H9 (cell line): ENCODE measurements around the gene RBFOX2. TPM values are rescaled to one million over a fixed set of nuclear protein-coding genes. Genes with fewer than 3 reads are reported as not detected.

Experiments
- DNase-seq: peaks from one replicate; pipeline ENCODE4 v3.0.0-alpha.2; 2017
- H2AFZ ChIP-seq: one replicate; pipeline ENCODE4 v1.6.1; 2013; ENCODE audit warnings: mild to moderate bottlenecking, low read length, control low read depth, moderate library complexity
- H2AK5ac ChIP-seq: 2 replicates; pipeline ENCODE4 v1.6.1; 2013; ENCODE audit warnings: low read length, control low read depth, mixed read lengths; ENCODE audit not compliant: insufficient read length
- H2BK120ac ChIP-seq: one replicate; pipeline ENCODE4 v1.6.1; 2013; ENCODE audit warnings: low read depth, mild to moderate bottlenecking, low read length, control low read depth, inconsistent platforms; ENCODE audit not compliant: poor library complexity, severe bottlenecking
- H2BK12ac ChIP-seq: 2 replicates; pipeline ENCODE4 v1.6.1; 2013; ENCODE audit warnings: low read length, control low read depth, mixed read lengths, low read depth; ENCODE audit not compliant: insufficient read length
- H2BK15ac ChIP-seq: 2 replicates; pipeline ENCODE4 v1.6.1; 2013; ENCODE audit warnings: low read depth, low read length, control low read depth
- H2BK20ac ChIP-seq: one replicate; pipeline ENCODE4 v1.6.1; 2013; ENCODE audit warnings: low read depth, mild to moderate bottlenecking, low read length, control low read depth, inconsistent platforms; ENCODE audit not compliant: poor library complexity, severe bottlenecking
- H2BK5ac ChIP-seq: 2 replicates; pipeline ENCODE4 v1.6.1; 2013; ENCODE audit warnings: low read length, control low read depth, mixed read lengths; ENCODE audit not compliant: insufficient read length
- H3K14ac ChIP-seq: 2 replicates; pipeline ENCODE4 v1.6.1; 2013; ENCODE audit warnings: low read length, control low read depth; ENCODE audit not compliant: insufficient read depth
- H3K18ac ChIP-seq: 2 replicates; pipeline ENCODE4 v1.6.1; 2013; ENCODE audit warnings: low read depth, mild to moderate bottlenecking, mixed read lengths, low read length, control low read depth; ENCODE audit not compliant: insufficient read length
- H3K23ac ChIP-seq: 2 replicates; pipeline ENCODE4 v1.6.1; 2013; ENCODE audit warnings: low read length, control low read depth, mixed read lengths, low read depth; ENCODE audit not compliant: insufficient read length
- H3K23me2 ChIP-seq: 2 replicates; pipeline ENCODE4 v1.6.1; 2013; ENCODE audit warnings: low read depth, mild to moderate bottlenecking, mixed read lengths, low read length, control low read depth; ENCODE audit not compliant: insufficient read length, poor library complexity, severe bottlenecking
- H3K27ac ChIP-seq: 2 replicates; pipeline ENCODE4 v1.5.1; 2013; ENCODE audit warnings: low read length, control low read depth, mixed read lengths, low read depth; ENCODE audit not compliant: insufficient read length
- H3K27me3 ChIP-seq: 2 replicates; pipeline ENCODE4 v1.6.1; 2013; ENCODE audit warnings: low read length, control low read depth, inconsistent platforms; ENCODE audit not compliant: insufficient read depth
- H3K4ac ChIP-seq: 2 replicates; pipeline ENCODE4 v1.6.1; 2013; ENCODE audit warnings: low read depth, mild to moderate bottlenecking, control low read depth, inconsistent platforms, low read length, moderate library complexity
- H3K4me1 ChIP-seq: 2 replicates; pipeline ENCODE4 v1.6.1; 2013; ENCODE audit warnings: low read length, control low read depth, inconsistent platforms; ENCODE audit not compliant: insufficient read depth
- H3K4me2 ChIP-seq: 2 replicates; pipeline ENCODE4 v1.6.1; 2013; ENCODE audit warnings: low read length, control low read depth, mixed read lengths; ENCODE audit not compliant: insufficient read length, insufficient read depth
- H3K56ac ChIP-seq: 2 replicates; pipeline ENCODE4 v1.6.1; 2013; ENCODE audit warnings: low read depth, mild to moderate bottlenecking, mixed read lengths, low read length, control low read depth; ENCODE audit not compliant: insufficient read length
- H3K79me1 ChIP-seq: 2 replicates; pipeline ENCODE4 v1.6.1; 2013; ENCODE audit warnings: low read depth, mild to moderate bottlenecking, moderate library complexity, low read length, control low read depth, inconsistent platforms; ENCODE audit not compliant: insufficient read depth, poor library complexity, severe bottlenecking
- H3K79me2 ChIP-seq: 2 replicates; pipeline ENCODE4 v1.6.1; 2013; ENCODE audit warnings: low read length, control low read depth, inconsistent platforms; ENCODE audit not compliant: insufficient read depth
- H3K9ac ChIP-seq: 2 replicates; pipeline ENCODE4 v1.6.1; 2013; ENCODE audit warnings: low read length, control low read depth, mixed read lengths; ENCODE audit not compliant: insufficient read length; ENCODE audit errors: extremely low read depth
- H3K9me3 ChIP-seq: one replicate; pipeline ENCODE4 v1.6.1; 2013; ENCODE audit warnings: low read depth, low read length, inconsistent platforms; ENCODE audit not compliant: control insufficient read depth
- H3T11ph ChIP-seq: one replicate; pipeline ENCODE4 v1.6.1; 2013; ENCODE audit warnings: mild to moderate bottlenecking, low read length, control low read depth, inconsistent platforms
- H4K20me1 ChIP-seq: one replicate; pipeline ENCODE4 v1.6.1; 2013; ENCODE audit not compliant: control insufficient read depth, insufficient read length, insufficient read depth
- H4K5ac ChIP-seq: 2 replicates; pipeline ENCODE4 v1.6.1; 2013; ENCODE audit warnings: low read depth, mild to moderate bottlenecking, mixed read lengths, low read length, control low read depth; ENCODE audit not compliant: insufficient read length
- H4K8ac ChIP-seq: replicated peaks from 2 replicates; pipeline ENCODE4 v1.6.1; 2013; ENCODE audit warnings: low read length, control low read depth, mixed read lengths, low read depth; ENCODE audit not compliant: insufficient read length
- H4K91ac ChIP-seq: 2 replicates; pipeline ENCODE4 v1.6.1; 2013; ENCODE audit warnings: low read depth, mild to moderate bottlenecking, moderate library complexity, mixed read lengths, low read length, control low read depth; ENCODE audit not compliant: insufficient read length
- H3K27ac Mint-ChIP-seq, 3 experiments: 2 replicates in 2 of 3; 3 replicates in 1 of 3; pipeline ENCODE4 v1.8.0; 2020 to 2021; ENCODE audit warnings: mixed read lengths in 3 of 3, mild to moderate bottlenecking in 1 of 3, moderate library complexity in 1 of 3
- H3K27me3 Mint-ChIP-seq: 2 replicates; pipeline ENCODE4 v1.8.0; 2021; ENCODE audit warnings: low read depth, mild to moderate bottlenecking, moderate library complexity, mixed read lengths
- H3K36me3 Mint-ChIP-seq, 3 experiments: 2 replicates in 2 of 3; 3 replicates in 1 of 3; pipeline ENCODE4 v1.8.0; 2020 to 2021; ENCODE audit warnings: low read depth in 3 of 3, mixed read lengths in 3 of 3; ENCODE audit not compliant: insufficient read depth in 1 of 3
- H3K4me1 Mint-ChIP-seq, 2 experiments: 2 replicates each; pipeline ENCODE4 v1.8.0; 2020; ENCODE audit warnings: mixed read lengths in 2 of 2
- H3K4me3 Mint-ChIP-seq, 2 experiments: 2 replicates in 1 of 2; 3 replicates in 1 of 2; pipeline ENCODE4 v1.8.0; 2020 to 2021; ENCODE audit warnings: mild to moderate bottlenecking in 2 of 2, mixed read lengths in 2 of 2, moderate library complexity in 1 of 2
- H3K9me3 Mint-ChIP-seq, 2 experiments: 2 replicates in 1 of 2; 3 replicates in 1 of 2; pipeline ENCODE4 v1.8.0; 2020; ENCODE audit warnings: mild to moderate bottlenecking in 2 of 2, mixed read lengths in 2 of 2, moderate library complexity in 1 of 2
- WGBS: extraction: QIAGEN DNeasy Blood & Tissue Kit; methylation state at CpG from one replicate; pipeline ENCODE4 v1.1.7; 2013; ENCODE audit warnings: missing lambda C conversion rate, low lambda C conversion rate, mixed read lengths; ENCODE audit not compliant: insufficient read length; ENCODE audit errors: extremely low coverage; 5-methylcytosine and 5-hydroxymethylcytosine counted together
- total RNA-seq: library from RNA; stranded (reverse); gene quantifications from 2 replicates; pipeline ENCODE4 v1.2.1, GENCODE V29; 2021
- TF ChIP-seq, protein P1 (sequence below): fragments of 200-600 bp; sonication (generic); conservative IDR thresholded peaks from 3 replicates; pipeline ENCODE4 v1.8.0; 2021; ENCODE audit warnings: antibody characterized with exemption, mild to moderate bottlenecking

RBFOX2 gene
- total RNA-seq, 1 experiment from 2014 or later, result 84.7 TPM

DNA sequence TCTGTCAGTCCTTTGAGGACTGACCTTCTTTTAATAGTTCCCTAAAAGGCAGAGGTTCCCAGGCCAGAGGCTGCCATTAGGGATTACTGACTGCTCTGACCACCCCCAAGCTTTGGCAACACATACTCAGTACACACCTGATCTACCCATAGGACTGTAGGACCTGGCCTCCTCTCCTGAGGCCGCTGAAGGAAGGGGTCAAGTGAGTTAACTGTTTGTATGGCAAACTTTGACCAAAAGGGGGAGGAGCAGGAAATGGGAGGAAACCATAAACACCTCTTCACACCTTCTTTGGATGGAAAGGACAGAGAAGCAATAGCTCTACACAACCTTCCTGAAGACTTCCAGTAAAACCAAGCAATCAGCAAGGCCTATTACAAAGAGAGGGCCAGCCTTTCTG is 207.0 kb downstream of the RBFOX2 start:
- TF ChIP-seq, protein P1, sequence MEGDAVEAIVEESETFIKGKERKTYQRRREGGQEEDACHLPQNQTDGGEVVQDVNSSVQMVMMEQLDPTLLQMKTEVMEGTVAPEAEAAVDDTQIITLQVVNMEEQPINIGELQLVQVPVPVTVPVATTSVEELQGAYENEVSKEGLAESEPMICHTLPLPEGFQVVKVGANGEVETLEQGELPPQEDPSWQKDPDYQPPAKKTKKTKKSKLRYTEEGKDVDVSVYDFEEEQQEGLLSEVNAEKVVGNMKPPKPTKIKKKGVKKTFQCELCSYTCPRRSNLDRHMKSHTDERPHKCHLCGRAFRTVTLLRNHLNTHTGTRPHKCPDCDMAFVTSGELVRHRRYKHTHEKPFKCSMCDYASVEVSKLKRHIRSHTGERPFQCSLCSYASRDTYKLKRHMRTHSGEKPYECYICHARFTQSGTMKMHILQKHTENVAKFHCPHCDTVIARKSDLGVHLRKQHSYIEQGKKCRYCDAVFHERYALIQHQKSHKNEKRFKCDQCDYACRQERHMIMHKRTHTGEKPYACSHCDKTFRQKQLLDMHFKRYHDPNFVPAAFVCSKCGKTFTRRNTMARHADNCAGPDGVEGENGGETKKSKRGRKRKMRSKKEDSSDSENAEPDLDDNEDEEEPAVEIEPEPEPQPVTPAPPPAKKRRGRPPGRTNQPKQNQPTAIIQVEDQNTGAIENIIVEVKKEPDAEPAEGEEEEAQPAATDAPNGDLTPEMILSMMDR, result no peak
- no peak overlapping the region for H2BK120ac ChIP-seq
- H4K20me1 ChIP-seq, result no peaks in the 10 kb centered on the region
- no peak overlapping the region for H4K8ac ChIP-seq
- H3K9me3 ChIP-seq, result no peaks in the 10 kb centered on the region
- H3K36me3 Mint-ChIP-seq, result peaks cover 0 to 8% (median 1%) of the 10 kb centered on the region in 3 experiments; a peak in 1 of 7 replicates
- H3K27me3 Mint-ChIP-seq, result no peaks in the 10 kb centered on the region
- peaks cover 11% of the 10 kb centered on the region for H3K79me1 ChIP-seq
- no peak overlapping the region for H3K9ac ChIP-seq
- H3K27ac Mint-ChIP-seq, result no peak overlapping the region
- H3K4me2 ChIP-seq, result no peak overlapping the region
- no peak overlapping the region for H3T11ph ChIP-seq
- H4K5ac ChIP-seq, result no peak overlapping the region
- H3K4me1 ChIP-seq, result peaks cover 3% of the 10 kb centered on the region; the same call in 1 of the 2 replicates
- H3K27me3 ChIP-seq, result no peaks in the 10 kb centered on the region
- no peak overlapping the region for H3K27ac ChIP-seq
- no peak overlapping the region for H4K91ac ChIP-seq
- H3K4me3 Mint-ChIP-seq, result no peak overlapping the region; a peak in 1 of 5 replicates
- H3K4me1 Mint-ChIP-seq, result peaks cover 19 to 21% of the 10 kb centered on the region in 2 experiments
- no peak overlapping the region for H2BK20ac ChIP-seq
- no peak overlapping the region for H3K23ac ChIP-seq
- no peak overlapping the region for H3K56ac ChIP-seq
- H3K9me3 Mint-ChIP-seq, result no peaks in the 10 kb centered on the region
- no peak overlapping the region for H3K18ac ChIP-seq
- H2BK5ac ChIP-seq, result no peak overlapping the region
- no peak overlapping the region for H2AFZ ChIP-seq
- no peak overlapping the region for H2BK15ac ChIP-seq
- no peak for DNase-seq
- no peak overlapping the region for H2BK12ac ChIP-seq
- WGBS, result no CpG with 5 or more reads among the region's 1 CpG
- peaks cover 8% of the 10 kb centered on the region; the same call in 1 of the 2 replicates for H3K79me2 ChIP-seq
- H3K4ac ChIP-seq, result no peak overlapping the region
- no peak overlapping the region for H2AK5ac ChIP-seq
- H3K23me2 ChIP-seq, result no peaks in the 10 kb centered on the region
- H3K14ac ChIP-seq, result no peak overlapping the region
